Mesendoderm (in vitro differentiated cells): Measurements from ENCODE around the gene FAM120A. TPM values are rescaled to one million over a fixed set of nuclear protein-coding genes. Genes with fewer than 3 reads are reported as not detected.
A peak's percentile ranks its signal among the peaks of the same experiment; 100 is the strongest.

Experiments used
- DNase-seq: peaks from one replicate; pipeline ENCODE4 v3.0.0; 2013
- H2AK5ac ChIP-seq: 2 replicates; pipeline ENCODE4 v1.6.1; 2013; ENCODE audit warnings: low read length, inconsistent platforms
- H2BK120ac ChIP-seq: 2 replicates; pipeline ENCODE4 v1.6.1; 2013; ENCODE audit warnings: low read depth, mild to moderate bottlenecking, low read length, moderate library complexity, mixed read lengths
- H2BK15ac ChIP-seq: replicated peaks from 2 replicates; pipeline ENCODE4 v1.6.1; 2013; ENCODE audit warnings: low read depth, mild to moderate bottlenecking, moderate library complexity
- H2BK5ac ChIP-seq: 2 replicates; pipeline ENCODE4 v1.6.1; 2013; ENCODE audit warnings: low read length, inconsistent platforms
- H3K18ac ChIP-seq: 2 replicates; pipeline ENCODE4 v1.6.1; 2013; ENCODE audit warnings: mild to moderate bottlenecking, low read length, mixed read lengths
- H3K23ac ChIP-seq: one replicate; pipeline ENCODE4 v1.6.1; 2013; ENCODE audit warnings: low read length
- H3K27ac ChIP-seq: 2 replicates; pipeline ENCODE4 v1.5.1; 2013; ENCODE audit warnings: low read depth, mild to moderate bottlenecking, inconsistent platforms, low read length, moderate library complexity
- H3K27me3 ChIP-seq: 2 replicates; pipeline ENCODE4 v1.6.1; 2013; ENCODE audit warnings: low read length, control low read depth, mild to moderate bottlenecking, inconsistent platforms; ENCODE audit not compliant: insufficient read depth, poor library complexity
- H3K36me3 ChIP-seq: 2 replicates; pipeline ENCODE4 v1.6.1; 2013; ENCODE audit warnings: low read length, inconsistent platforms; ENCODE audit not compliant: control insufficient read depth, insufficient read depth
- H3K4ac ChIP-seq: one replicate; pipeline ENCODE4 v1.6.1; 2013; ENCODE audit warnings: low read depth, mild to moderate bottlenecking, low read length, moderate library complexity
- H3K4me1 ChIP-seq: 2 replicates; pipeline ENCODE4 v1.6.1; 2013; ENCODE audit warnings: low read depth, low read length, inconsistent platforms; ENCODE audit not compliant: control insufficient read depth
- H3K4me2 ChIP-seq: 2 replicates; pipeline ENCODE4 v1.6.1; 2013; ENCODE audit warnings: low read length
- H3K4me3 ChIP-seq: 2 replicates; pipeline ENCODE4 v1.5.1; 2013; ENCODE audit warnings: mild to moderate bottlenecking, low read length
- H3K56ac ChIP-seq: one replicate; pipeline ENCODE4 v1.6.1; 2013; ENCODE audit warnings: low read length
- H3K79me1 ChIP-seq: 2 replicates; pipeline ENCODE4 v1.6.1; 2013; ENCODE audit warnings: low read length, inconsistent platforms
- H3K79me2 ChIP-seq: 2 replicates; pipeline ENCODE4 v1.6.1; 2013; ENCODE audit warnings: mild to moderate bottlenecking, low read length; ENCODE audit not compliant: control insufficient read depth, insufficient read depth
- H3K9ac ChIP-seq: 2 replicates; pipeline ENCODE4 v1.6.1; 2013; ENCODE audit warnings: low read length, inconsistent platforms
- H4K5ac ChIP-seq: one replicate; pipeline ENCODE4 v1.6.1; 2013; ENCODE audit warnings: low read length
- H4K8ac ChIP-seq: one replicate; pipeline ENCODE4 v1.6.1; 2013; ENCODE audit warnings: low read depth, mild to moderate bottlenecking, control low read depth, low read length, moderate library complexity
- WGBS: extraction: QIAGEN DNeasy Blood & Tissue Kit; methylation state at CpG from one replicate; pipeline ENCODE4 v1.1.7; 2013; ENCODE audit warnings: low lambda C conversion rate, missing lambda C conversion rate; ENCODE audit not compliant: insufficient coverage; ENCODE audit errors: extremely low coverage; 5-methylcytosine and 5-hydroxymethylcytosine counted together
- polyA plus RNA-seq, 2 experiments: library from polyadenylated mRNA; stranded (reverse); fragments of 200-250 nt; gene quantifications; one replicate each; pipeline ENCODE4 v1.2.3, GENCODE V29; 2013

The FAM120A gene
- 44.1 TPM for polyA plus RNA-seq (2013, experiment 1 of 2)
- 43.3 TPM for polyA plus RNA-seq (2013, experiment 2 of 2)

- Histone ChIP-seq H2BK5ac (peak within 1 kb of the TSS; percentile 81), H3K27ac (peak within 1 kb of the TSS; percentile 99), H2BK15ac (no peak within 1 kb of the TSS), H3K23ac (peak within 1 kb of the TSS; percentile 83), H2BK120ac (peak within 1 kb of the TSS; percentile 93), H4K8ac (peak within 1 kb of the TSS; percentile 88), H3K4me3 (peak within 1 kb of the TSS; percentile 66), H3K56ac (peak within 1 kb of the TSS; percentile 95), H3K18ac (peak within 1 kb of the TSS; percentile 84), H4K5ac (no peak within 1 kb of the TSS), H2AK5ac (no peak within 1 kb of the TSS), H3K4me2 (peak within 1 kb of the TSS; percentile 71), H3K4me1 (peaks cover 2% of the 10 kb centered on the region), H3K79me2 (peaks cover 41% of the 10 kb centered on the region), H3K36me3 (peaks cover 2% of the 10 kb centered on the region), H3K4ac (peak within 1 kb of the TSS; percentile 96), H3K79me1 (no peaks in the 10 kb centered on the region), H3K27me3 (no peaks in the 10 kb centered on the region), H3K9ac (peak within 1 kb of the TSS; percentile 93)
- peak; percentile 85 for DNase-seq
- no CpG with 5 or more reads among the region's 100 CpGs for WGBS
Measured at GRCh38 chr9:93450945-93451815, at the start of gene FAM120A. Gene FAM120A (plus strand): TSS chr9:93451685. CDS start chr9:93451916, 231 bp downstream.

GRCh38 chr9:93406371-93406770 lies 45.1 kb upstream of the FAM120A start:
- no peak overlapping the region for H3K4me3 ChIP-seq
- no peak overlapping the region for H2AK5ac ChIP-seq
- no peaks in the 10 kb centered on the region for H3K79me2 ChIP-seq
- no peaks in the 10 kb centered on the region for H3K27me3 ChIP-seq
- no peak overlapping the region for H3K23ac ChIP-seq
- no peaks in the 10 kb centered on the region for H3K4me1 ChIP-seq
- no peak overlapping the region for H3K4ac ChIP-seq
- H2BK5ac ChIP-seq, result no peak overlapping the region
- H3K56ac ChIP-seq, result no peak overlapping the region
- no peaks in the 10 kb centered on the region for H3K79me1 ChIP-seq
- no peaks in the 10 kb centered on the region for H3K36me3 ChIP-seq
- H4K5ac ChIP-seq, result no peak overlapping the region
- no peak overlapping the region for H3K9ac ChIP-seq
- no peak overlapping the region for H3K4me2 ChIP-seq
- no peak for DNase-seq
- H3K27ac ChIP-seq, result no peak overlapping the region
- H2BK120ac ChIP-seq, result no peak overlapping the region
- no CpG with 5 or more reads among the region's 5 CpGs for WGBS
- no peak overlapping the region for H2BK15ac ChIP-seq
- no peak overlapping the region for H3K18ac ChIP-seq
- H4K8ac ChIP-seq, result no peak overlapping the region

- no peak overlapping the region for H3K18ac ChIP-seq
- no peak overlapping the region for H3K56ac ChIP-seq
- H2BK120ac ChIP-seq, result no peak overlapping the region
- no peak overlapping the region for H2BK15ac ChIP-seq
- H3K79me1 ChIP-seq, result no peaks in the 10 kb centered on the region
- no peak overlapping the region for H4K5ac ChIP-seq
- H2AK5ac ChIP-seq, result no peak overlapping the region
- H3K79me2 ChIP-seq, result no peaks in the 10 kb centered on the region
- DNase-seq, result no peak
- no peak overlapping the region for H4K8ac ChIP-seq
- no peak overlapping the region for H2BK5ac ChIP-seq
- H3K4me1 ChIP-seq, result no peaks in the 10 kb centered on the region
- H3K23ac ChIP-seq, result no peak overlapping the region
- no peak overlapping the region for H3K27ac ChIP-seq
- no peak overlapping the region for H3K4ac ChIP-seq
- H3K9ac ChIP-seq, result no peak overlapping the region
- no peak overlapping the region for H3K4me3 ChIP-seq
- no peaks in the 10 kb centered on the region for H3K36me3 ChIP-seq
- no peak overlapping the region for H3K4me2 ChIP-seq
- no peaks in the 10 kb centered on the region for H3K27me3 ChIP-seq
Measured at GRCh38 chr9:93413530-93413929, 38.0 kb upstream of the FAM120A start.

GRCh38 chr9:93415176-93415690 lies 36.3 kb upstream of the FAM120A start:
- Histone ChIP-seq H2AK5ac (no peak overlapping the region), H3K23ac (no peak overlapping the region), H2BK120ac (no peak overlapping the region), H3K9ac (no peak overlapping the region), H3K4ac (no peak overlapping the region), H3K36me3 (no peaks in the 10 kb centered on the region), H3K56ac (no peak overlapping the region), H4K8ac (no peak overlapping the region), H4K5ac (no peak overlapping the region), H3K18ac (no peak overlapping the region), H3K4me2 (no peak overlapping the region), H3K4me1 (no peaks in the 10 kb centered on the region), H3K27ac (no peak overlapping the region), H3K79me2 (no peaks in the 10 kb centered on the region), H3K4me3 (no peak overlapping the region), H3K79me1 (no peaks in the 10 kb centered on the region), H2BK5ac (no peak overlapping the region), H3K27me3 (no peaks in the 10 kb centered on the region), H2BK15ac (no peak overlapping the region)
- no CpG with 5 or more reads among the region's 2 CpGs for WGBS
- no peak for DNase-seq

GRCh38 chr9:93416530-93417235 lies 34.8 kb upstream of the FAM120A start:
- H3K27ac ChIP-seq, result no peak overlapping the region
- no peak overlapping the region for H3K23ac ChIP-seq
- no peak overlapping the region for H3K56ac ChIP-seq
- no peaks in the 10 kb centered on the region for H3K79me1 ChIP-seq
- H4K8ac ChIP-seq, result no peak overlapping the region
- H2BK15ac ChIP-seq, result no peak overlapping the region
- no peaks in the 10 kb centered on the region for H3K79me2 ChIP-seq
- no peak overlapping the region for H3K4me2 ChIP-seq
- DNase-seq, result no peak
- no CpG with 5 or more reads among the region's 8 CpGs for WGBS
- H3K18ac ChIP-seq, result no peak overlapping the region
- H2BK5ac ChIP-seq, result no peak overlapping the region
- H4K5ac ChIP-seq, result no peak overlapping the region
- H3K4me3 ChIP-seq, result no peak overlapping the region
- H3K36me3 ChIP-seq, result no peaks in the 10 kb centered on the region
- H2BK120ac ChIP-seq, result no peak overlapping the region
- H3K4ac ChIP-seq, result no peak overlapping the region
- H3K9ac ChIP-seq, result no peak overlapping the region
- no peak overlapping the region for H2AK5ac ChIP-seq
- H3K4me1 ChIP-seq, result no peaks in the 10 kb centered on the region
- H3K27me3 ChIP-seq, result no peaks in the 10 kb centered on the region
